Endothelial cell (in vitro differentiated cells): ENCODE measurements around the gene ANGPTL4. TPM values are rescaled to one million over a fixed set of nuclear protein-coding genes. Genes with fewer than 3 reads are reported as not detected.
A peak's percentile ranks its signal among the peaks of the same experiment; 100 is the strongest.
"Not testable (repeated sequence)": the region's sequence is repeated elsewhere in the genome, so short reads cannot be mapped to it uniquely, and the experiment has no call there.

ENCODE experiments used
- DNase-seq: peaks from one replicate; pipeline ENCODE4 v3.0.0; 2021; ENCODE audit warnings: low spot score
- H3K27ac Mint-ChIP-seq: one replicate; pipeline ENCODE4 v1.8.0; 2021; ENCODE audit warnings: mixed read lengths, inconsistent platforms; ENCODE audit not compliant: unreplicated experiment
- H3K27me3 Mint-ChIP-seq: one replicate; pipeline ENCODE4 v1.8.0; 2021; ENCODE audit warnings: mild to moderate bottlenecking, moderate library complexity, mixed read lengths, inconsistent platforms; ENCODE audit not compliant: unreplicated experiment
- H3K36me3 Mint-ChIP-seq: one replicate; pipeline ENCODE4 v1.8.0; 2021; ENCODE audit warnings: mild to moderate bottlenecking, low read depth, mixed read lengths, inconsistent platforms; ENCODE audit not compliant: unreplicated experiment
- H3K4me1 Mint-ChIP-seq: one replicate; pipeline ENCODE4 v1.8.0; 2021; ENCODE audit warnings: mild to moderate bottlenecking, mixed read lengths, inconsistent platforms; ENCODE audit not compliant: unreplicated experiment
- H3K4me3 Mint-ChIP-seq: one replicate; pipeline ENCODE4 v1.8.0; 2021; ENCODE audit warnings: mild to moderate bottlenecking, mixed read lengths, inconsistent platforms; ENCODE audit not compliant: unreplicated experiment
- H3K9me3 Mint-ChIP-seq: one replicate; pipeline ENCODE4 v1.8.0; 2021; ENCODE audit warnings: mixed read lengths, inconsistent platforms; ENCODE audit not compliant: unreplicated experiment
- CTCF ChIP-seq: fragments of 200-600 bp; sonication (generic); IDR thresholded peaks from one replicate; pipeline ENCODE4 v1.5.0; 2021; ENCODE audit warnings: antibody characterized with exemption; ENCODE audit not compliant: unreplicated experiment
- total RNA-seq: library from RNA; stranded (reverse); fragmentation: NEBNext Ultra II Directional; extraction: Animal tissue kit (Norgen Biotek cat#: 25700); gene quantifications from one replicate; pipeline ENCODE4 v1.2.1, GENCODE V29; 2021; ENCODE audit not compliant: unreplicated experiment

Gene ANGPTL4
- total RNA-seq, 1 donor from 2014 or later = 14.3 TPM

DNA sequence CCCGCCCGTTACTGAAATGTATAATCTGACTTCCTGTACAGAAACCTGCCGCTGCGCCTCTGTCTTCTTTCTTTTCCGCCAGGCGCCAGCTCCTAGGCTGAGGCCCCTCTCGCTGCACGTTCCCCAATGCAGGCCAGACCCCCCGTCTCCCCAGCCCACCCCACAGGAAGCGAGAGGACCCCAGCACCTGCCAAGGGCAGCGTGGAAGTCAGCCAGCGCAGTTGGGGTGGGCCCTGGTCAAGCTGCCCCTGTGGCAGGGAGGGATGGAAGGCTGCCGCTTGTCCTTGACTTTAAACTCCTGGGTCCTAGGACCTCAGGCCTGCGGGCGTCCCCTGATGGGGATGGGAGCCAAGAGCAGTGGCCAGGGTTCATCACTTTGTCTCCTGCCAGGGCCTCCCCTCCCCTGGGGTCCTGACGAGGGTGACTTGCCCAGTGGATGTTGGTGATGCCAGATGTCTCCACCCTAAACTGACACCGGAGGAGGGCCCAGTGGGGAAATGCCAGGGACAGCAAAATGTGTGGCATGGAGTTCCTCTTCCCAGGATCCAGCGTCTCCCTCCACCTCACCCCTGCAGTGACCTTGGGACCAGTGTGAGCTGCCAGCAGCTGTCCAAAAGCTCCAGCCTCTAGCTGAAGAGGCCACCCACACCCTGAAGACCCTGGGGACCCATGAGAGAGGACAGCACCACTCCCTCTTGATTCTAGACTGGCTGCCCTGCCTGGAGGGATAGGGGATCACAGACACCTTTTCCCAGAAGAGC, 40.6 kb downstream of the ANGPTL4 start:
- Mint-ChIP-seq H3K27ac (no peak overlapping the region), H3K4me3 (peak overlapping the region; percentile 48)
- no peak for TF ChIP-seq CTCF

GRCh38 chr19:8410718-8411117, 46.8 kb downstream of the ANGPTL4 start:
- DNase-seq, H3K4me3 Mint-ChIP-seq, H3K27me3 Mint-ChIP-seq, H3K27ac Mint-ChIP-seq, H3K4me1 Mint-ChIP-seq, H3K36me3 Mint-ChIP-seq, H3K9me3 Mint-ChIP-seq: not testable (repeated sequence)

More for the DNA sequence above, 40.6 kb downstream of the ANGPTL4 start:
- DNase-seq = no peak
- H3K36me3 Mint-ChIP-seq = peaks cover 19% of the 10 kb centered on the region
- peaks cover 10% of the 10 kb centered on the region for H3K27me3 Mint-ChIP-seq
- no peaks in the 10 kb centered on the region for H3K4me1 Mint-ChIP-seq
- H3K9me3 Mint-ChIP-seq = no peaks in the 10 kb centered on the region

DNA sequence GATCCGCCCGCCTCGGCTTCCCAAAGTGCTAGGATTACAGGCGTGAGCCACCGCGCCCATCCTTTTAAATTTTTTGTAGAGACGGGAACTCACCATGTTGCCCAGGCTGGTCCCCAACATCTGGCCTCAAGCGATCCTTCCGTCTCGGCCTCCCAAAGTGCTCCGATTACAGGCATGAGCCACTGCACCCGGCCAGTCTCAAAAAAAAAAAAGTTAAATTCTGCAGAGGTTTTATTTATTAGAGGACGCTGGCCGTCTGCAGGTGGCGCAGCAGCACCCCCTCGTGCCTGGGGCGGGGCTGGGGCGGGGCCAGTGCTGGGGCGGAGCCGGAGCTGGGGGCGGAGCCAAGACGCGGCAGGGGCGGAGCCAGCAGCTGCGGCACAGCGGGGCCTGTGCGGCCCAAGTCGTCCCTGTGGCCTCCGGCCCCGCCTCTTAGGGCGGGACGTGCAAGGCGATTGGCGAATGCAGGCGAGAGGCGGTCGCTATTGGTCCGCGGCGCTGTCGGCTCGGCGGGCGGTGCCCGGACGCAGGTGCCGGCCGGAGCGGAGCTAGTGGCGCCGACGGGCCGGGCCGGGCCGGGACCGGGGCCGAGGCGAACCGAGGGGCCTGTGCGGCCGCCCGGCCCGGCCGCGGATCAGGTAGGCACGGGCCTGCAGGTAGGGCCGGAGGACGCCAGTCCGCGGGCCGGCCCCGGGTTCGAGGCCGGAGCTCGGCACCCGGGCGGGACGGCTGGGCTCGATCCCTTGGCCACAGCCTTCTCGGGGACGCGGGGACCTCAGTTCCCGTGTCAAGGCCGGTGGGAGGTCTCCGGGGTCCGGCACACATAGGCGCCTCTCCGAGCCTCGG, 49.1 kb downstream of the ANGPTL4 start, which contains the start of gene MARCHF2:
Gene MARCHF2, plus strand, starts transcription at position 523 of the 846 bp plus-strand sequence. CDS start 8,536 bp downstream, outside the sequence.
- H3K27ac Mint-ChIP-seq = no peak within 1 kb of the TSS
- peaks cover 3% of the 10 kb centered on the region for H3K4me1 Mint-ChIP-seq
- peak; percentile 99 for DNase-seq
- peak within 1 kb of the TSS; percentile 88 for H3K4me3 Mint-ChIP-seq
- H3K9me3 Mint-ChIP-seq = no peaks in the 10 kb centered on the region
- TF ChIP-seq CTCF = peak; percentile 62
- peaks cover 3% of the 10 kb centered on the region for H3K27me3 Mint-ChIP-seq
- no peaks in the 10 kb centered on the region for H3K36me3 Mint-ChIP-seq

DNA sequence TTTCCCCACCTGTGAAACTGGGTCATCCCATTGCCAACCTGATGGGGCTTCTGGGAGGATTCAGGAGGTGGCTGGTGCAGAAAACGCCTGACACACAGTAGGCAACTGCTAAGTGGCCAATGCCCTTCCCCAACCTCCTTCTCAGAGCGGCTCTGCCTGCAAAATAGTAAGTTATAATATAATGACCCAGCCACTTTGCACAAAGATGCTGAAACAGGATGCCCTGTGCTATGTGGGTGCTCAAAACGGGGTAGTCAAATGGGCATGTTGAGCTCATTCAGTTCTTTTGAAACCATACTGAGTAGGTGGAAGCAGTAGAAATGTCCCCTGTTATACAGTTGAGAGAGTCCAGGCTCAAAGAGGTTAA, 49.7 kb downstream of the ANGPTL4 start:
- Mint-ChIP-seq H3K9me3 (no peaks in the 10 kb centered on the region), H3K27me3 (peaks cover 3% of the 10 kb centered on the region), H3K27ac (no peak overlapping the region), H3K36me3 (peaks cover 4% of the 10 kb centered on the region), H3K4me3 (peak overlapping the region; percentile 88), H3K4me1 (peaks cover 7% of the 10 kb centered on the region)
- no peak for DNase-seq
- no peak for TF ChIP-seq CTCF

- peaks cover 4% of the 10 kb centered on the region for H3K36me3 Mint-ChIP-seq
- H3K4me3 Mint-ChIP-seq = no peak overlapping the region
- DNase-seq = no peak
- no peak for TF ChIP-seq CTCF
- peaks cover 3% of the 10 kb centered on the region for H3K27me3 Mint-ChIP-seq
- peaks cover 7% of the 10 kb centered on the region for H3K4me1 Mint-ChIP-seq
- H3K27ac Mint-ChIP-seq = no peak overlapping the region
- H3K9me3 Mint-ChIP-seq = no peaks in the 10 kb centered on the region
Measured at GRCh38 chr19:8416796-8417195, 52.8 kb downstream of the ANGPTL4 start.
